Activated CD4-positive, alpha-beta T cell treated with anti-CD3 and anti-CD28 coated beads, Interleukin-2, amount 50 U/mL, for 4 hours (primary cell): ENCODE results near the gene OSBPL5.

Experiments
- DNase-seq, 2 experiments: peaks; one replicate each; pipeline ENCODE4 v3.0.0-alpha.2; 2020

The OSBPL5 gene

DNA sequence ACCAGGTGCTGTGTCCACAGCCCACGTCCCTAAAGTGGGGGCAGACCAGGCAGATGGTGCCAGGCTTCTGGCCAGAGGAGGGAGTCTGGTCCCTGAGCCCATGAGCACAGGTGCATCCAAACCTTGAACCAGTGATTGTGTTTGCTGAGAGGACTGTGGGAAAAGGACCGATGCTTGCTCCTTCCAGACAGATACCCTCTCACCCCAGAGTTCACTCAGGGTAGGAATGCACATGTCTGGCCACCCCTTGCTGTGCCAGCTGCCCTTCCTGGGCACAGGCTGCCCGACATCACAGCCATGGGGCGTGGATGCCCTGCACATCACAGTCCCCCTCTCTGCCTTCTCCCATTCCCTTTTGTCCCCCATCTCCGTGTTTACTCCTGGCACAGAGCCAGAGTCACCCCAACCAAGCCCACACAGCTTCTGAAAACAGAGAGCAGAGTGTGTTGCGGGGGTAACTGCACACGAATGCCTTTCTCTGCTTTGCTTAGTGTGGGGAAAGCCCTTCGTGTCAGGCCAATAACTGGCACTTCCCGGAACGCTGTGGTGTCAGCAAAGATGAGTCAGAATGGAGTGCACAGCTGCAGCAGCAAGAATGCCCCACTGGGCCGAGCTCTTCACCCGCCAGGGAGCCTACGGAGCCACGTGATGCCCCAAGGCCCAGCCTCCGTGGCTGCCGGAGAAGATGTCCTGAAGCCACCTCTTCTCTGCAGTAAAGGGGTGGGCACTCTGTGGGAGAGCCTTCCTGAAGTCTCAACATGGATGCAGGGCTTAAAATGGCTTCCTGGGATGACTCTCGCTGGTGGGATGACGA, 115.5 kb downstream of the OSBPL5 start:
- DNase-seq: peak; percentile 64 to 72

DNA sequence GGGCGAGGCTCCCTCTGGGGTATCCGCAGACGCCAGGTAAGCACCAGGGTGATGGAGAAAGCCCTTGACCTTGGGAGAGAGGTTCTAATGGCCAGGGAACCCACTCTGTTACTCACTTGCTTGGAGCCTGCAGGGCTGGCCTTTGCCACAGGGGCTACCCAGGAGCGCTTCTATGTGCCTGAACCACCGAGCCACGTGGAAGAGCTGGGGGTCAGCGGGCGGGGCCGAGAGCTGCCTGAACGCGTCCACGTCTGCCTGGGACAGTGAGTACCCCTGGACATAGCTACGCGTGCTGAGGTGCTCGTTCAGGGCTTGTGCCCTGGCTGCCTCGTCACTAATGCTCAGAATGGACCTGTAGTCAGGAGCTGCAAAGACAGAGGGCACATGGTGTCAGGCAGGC, 117.5 kb downstream of the OSBPL5 start:
- no peak for DNase-seq

DNA sequence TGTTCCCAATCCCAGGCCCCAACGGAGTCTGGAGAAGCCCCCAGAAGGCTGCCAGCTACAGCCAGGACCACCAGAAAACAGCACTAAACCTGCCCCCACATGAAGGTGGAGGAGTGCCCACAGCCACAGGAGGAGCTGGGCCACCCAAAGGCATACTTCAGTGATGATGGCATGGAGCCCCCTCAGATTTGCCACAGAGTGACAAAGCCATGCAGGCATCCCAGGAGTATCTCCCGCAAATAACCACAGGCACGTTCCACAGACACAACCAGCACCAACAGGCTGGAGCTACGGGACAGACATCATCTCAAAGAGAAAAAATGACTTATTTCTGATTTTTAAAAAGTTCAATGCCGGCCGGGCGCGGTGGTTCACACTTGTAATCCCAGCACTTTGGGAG, 118.5 kb downstream of the OSBPL5 start:
- DNase-seq: no peak

DNA sequence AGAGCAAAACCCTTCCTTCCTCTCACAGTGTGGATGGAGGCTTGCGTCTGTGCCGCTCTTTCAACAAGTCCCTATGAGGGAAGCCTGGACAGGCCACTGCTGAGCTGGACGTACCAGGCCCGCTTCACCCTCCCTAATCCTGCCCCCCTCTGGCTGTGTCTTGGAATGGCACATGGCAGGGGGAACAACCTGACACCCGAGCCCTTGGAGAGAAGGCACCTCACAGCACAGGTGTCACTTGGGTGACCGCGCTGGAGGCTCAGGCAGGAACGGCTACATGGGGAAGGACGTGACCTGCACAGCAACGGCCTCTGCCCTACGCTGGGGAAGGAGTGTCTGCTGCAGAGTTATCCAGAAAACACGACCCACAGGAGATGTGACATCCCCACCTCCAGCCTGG, 118.9 kb downstream of the OSBPL5 start:
- no peak for DNase-seq

GRCh38 chr11:3044915-3045314, 120.2 kb downstream of the OSBPL5 start:
- no peak for DNase-seq

DNA sequence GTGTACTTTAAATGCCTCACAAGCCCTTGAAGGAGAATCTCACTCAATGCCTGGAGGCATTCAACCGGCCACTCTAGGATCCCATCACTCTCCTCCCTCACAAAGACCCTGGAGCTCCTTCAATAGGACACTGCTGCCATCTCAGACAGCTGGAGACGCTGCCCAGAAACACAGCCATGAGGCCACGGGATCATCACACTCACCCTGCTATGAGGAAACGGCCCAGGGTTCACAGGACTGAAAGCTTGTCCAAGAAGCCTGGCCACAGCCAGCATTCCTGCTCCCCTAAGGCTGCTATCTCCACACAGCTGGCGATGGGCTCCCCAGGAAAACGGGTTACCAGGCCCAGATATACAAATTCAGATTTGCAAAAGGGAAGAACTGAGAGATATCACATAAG, 121.1 kb downstream of the OSBPL5 start:
- DNase-seq: no peak

DNA sequence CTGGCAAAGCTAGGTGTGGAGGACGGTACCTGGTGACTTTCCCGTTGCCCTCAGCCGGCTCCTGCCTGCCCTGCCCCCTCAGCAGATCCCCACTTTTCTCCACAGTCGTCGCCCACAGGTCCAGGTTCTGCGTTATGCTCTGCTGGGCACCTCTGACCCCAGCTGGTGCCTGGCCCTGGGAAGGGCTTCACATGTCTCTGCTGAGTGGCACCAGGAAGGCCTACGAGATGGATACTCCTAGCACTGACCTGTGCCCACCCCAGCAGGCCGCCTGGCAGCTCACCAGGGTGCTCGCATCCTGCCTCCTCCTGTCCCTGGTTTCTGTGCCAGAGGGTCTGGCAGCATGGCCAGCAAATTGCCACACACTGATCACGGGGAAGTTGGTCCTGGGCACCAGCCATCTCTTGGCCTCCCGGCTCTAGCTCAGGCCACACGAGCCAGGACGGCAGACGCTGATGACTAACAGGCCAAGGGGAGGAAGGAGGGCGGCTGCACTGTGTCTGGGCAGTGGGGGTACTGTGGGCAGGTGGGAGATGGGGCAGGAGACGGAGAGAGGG, 121.7 kb downstream of the OSBPL5 start:
- DNase-seq: no peak

- DNase-seq: no peak
Observed at GRCh38 chr11:3042496-3043314, 122.4 kb downstream of the OSBPL5 start.

DNA sequence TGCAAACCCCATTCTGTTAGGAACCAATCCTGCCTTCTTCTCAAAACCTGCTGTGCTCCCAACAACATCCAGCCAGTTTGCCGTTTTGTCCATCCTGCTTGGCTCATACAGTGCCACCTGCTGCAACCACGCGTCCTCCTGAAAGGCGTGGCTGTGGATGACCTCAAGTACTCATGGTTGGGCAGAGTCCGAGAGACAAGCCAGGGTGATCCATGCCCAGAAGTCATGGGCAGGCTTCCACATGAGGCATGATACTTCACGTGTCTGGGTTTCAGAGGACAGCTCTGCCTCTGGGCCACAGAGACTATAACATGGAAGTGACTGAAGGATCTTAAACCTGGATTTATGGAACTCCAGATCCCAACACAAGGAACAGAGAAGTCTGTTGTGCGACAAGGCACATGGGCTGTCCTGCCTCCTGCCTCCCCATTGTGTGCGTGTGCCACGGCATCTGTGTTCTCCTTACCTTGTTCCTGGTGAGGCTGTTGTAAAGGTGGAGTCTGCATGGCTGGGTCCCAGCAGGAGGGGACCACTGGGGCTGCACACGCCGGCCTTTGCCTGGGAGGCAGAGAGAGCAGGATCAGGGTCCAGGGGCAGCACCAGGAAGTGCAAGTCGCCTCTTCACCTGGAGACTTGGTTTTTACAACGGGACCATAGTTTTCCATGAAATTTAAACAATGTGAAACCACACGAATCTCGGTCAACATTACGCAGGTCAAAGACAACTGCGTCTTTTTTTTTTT, 123.2 kb downstream of the OSBPL5 start:
- DNase-seq: no peak

DNA sequence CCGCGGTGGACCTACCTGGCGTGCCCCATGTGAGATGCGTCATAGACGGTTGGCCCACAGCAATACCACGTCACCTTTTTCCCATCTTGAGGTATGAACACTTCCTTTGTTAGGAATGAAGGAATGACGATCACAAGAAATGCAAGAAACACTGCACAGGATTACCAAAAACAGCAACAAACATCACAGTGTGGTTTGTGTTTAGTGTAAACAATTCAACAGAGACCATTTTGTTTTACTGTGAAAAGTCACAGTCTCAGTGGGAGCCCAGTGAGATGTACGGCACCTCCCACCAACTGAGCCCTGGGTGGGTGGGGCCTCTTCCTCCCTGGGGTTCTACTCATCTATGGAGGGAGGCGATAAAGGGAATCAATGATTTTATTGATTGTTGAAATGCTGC, 124.2 kb downstream of the OSBPL5 start:
- no peak for DNase-seq

- no peak for DNase-seq
Observed at GRCh38 chr11:3037945-3038271, 127.2 kb downstream of the OSBPL5 start.
